ENCODE results near the gene DNAJC10.
"Not testable (repeated sequence)": the region's sequence is repeated elsewhere in the genome, so short reads cannot be mapped to it uniquely, and the experiment has no call there.

Gene DNAJC10

DNA sequence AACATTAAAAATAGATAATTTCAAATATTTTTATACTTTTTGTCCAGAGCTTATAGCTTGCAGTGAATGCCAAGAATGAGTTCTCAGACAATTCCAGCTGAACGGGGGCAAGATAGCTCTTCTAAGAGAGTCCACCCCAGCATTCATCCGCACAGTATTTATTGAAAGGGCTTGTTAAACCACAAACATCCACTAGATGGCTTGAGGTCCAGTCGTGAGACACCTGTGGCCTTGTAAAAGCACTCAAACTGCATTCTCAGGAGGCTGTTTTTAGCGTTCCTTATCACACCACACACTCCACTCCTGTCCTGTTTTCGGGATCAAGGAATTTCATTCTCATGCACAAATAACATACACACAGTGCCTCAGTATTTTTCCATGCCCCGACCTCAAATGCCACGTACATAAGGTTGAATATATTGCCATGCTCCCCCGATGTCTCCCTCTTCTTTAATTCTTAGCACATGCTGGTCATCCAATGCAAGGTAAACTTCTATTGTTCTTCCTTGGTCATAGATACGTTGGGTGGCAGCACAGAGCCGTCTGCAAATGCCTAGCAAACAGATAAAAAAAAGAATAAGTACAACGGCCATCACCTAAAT, 47.4 kb downstream of the DNAJC10 start:
- TF ChIP-seq EZH2phosphoT487 (IDR thresholded peaks at IDR 0.05; ENCODE audit: low read length) (no peak), CTCF (IDR thresholded peaks at IDR 0.05; ENCODE audit: low read length) (peak; percentile 45)
- peaks cover 6% of the 10 kb centered on the region for H3K79me2 ChIP-seq (ENCODE audit: low read length)
- no peak overlapping the region for H3K4me3 ChIP-seq (ENCODE audit: low read length)
- no peaks in the 10 kb centered on the region for H3K4me1 ChIP-seq (ENCODE audit: low read length)
- DNase-seq = peak; percentile 71
- H3K36me3 ChIP-seq (replicated peaks; ENCODE audit: insufficient read depth, low read length) = peaks cover 28% of the 10 kb centered on the region
- H3K27ac ChIP-seq (ENCODE audit: low read length) = no peak overlapping the region
- no peaks in the 10 kb centered on the region for H3K9me2 ChIP-seq (replicated peaks; ENCODE audit: insufficient read depth, low read length)
- no peaks in the 10 kb centered on the region for H3K27me3 ChIP-seq (replicated peaks; ENCODE audit: insufficient read depth, low read length)
- no peak overlapping the region for H3K9ac ChIP-seq (ENCODE audit: low read length)
- H3F3A ChIP-seq (ENCODE audit: insufficient read depth, low read length) = peaks cover 1% of the 10 kb centered on the region; the same call in 1 of the 2 replicates
- H2AFZ ChIP-seq (ENCODE audit: low read length) = no peak overlapping the region
- H4K20me1 ChIP-seq (ENCODE audit: insufficient read depth, low read length) = no peaks in the 10 kb centered on the region; the same call in 1 of the 2 replicates
- no peak overlapping the region for H3K4me2 ChIP-seq (ENCODE audit: low read depth, low read length)
- no peaks in the 10 kb centered on the region for H3K9me3 ChIP-seq (replicated peaks; ENCODE audit: insufficient read depth, low read length)

GRCh38 chr2:182766626-182767025, 50.6 kb downstream of the DNAJC10 start:
- H3K36me3 ChIP-seq (replicated peaks; ENCODE audit: insufficient read depth, low read length) = peaks cover 11% of the 10 kb centered on the region; the same call in 1 of the 2 replicates
- TF ChIP-seq CTCF (IDR thresholded peaks at IDR 0.05; ENCODE audit: low read length) = no peak
- no peak for TF ChIP-seq EZH2 (optimal IDR thresholded peaks at IDR 0.05; ENCODE audit: low read depth, low read length)
- no peak for TF ChIP-seq EZH2phosphoT487 (IDR thresholded peaks at IDR 0.05; ENCODE audit: low read length)

DNA sequence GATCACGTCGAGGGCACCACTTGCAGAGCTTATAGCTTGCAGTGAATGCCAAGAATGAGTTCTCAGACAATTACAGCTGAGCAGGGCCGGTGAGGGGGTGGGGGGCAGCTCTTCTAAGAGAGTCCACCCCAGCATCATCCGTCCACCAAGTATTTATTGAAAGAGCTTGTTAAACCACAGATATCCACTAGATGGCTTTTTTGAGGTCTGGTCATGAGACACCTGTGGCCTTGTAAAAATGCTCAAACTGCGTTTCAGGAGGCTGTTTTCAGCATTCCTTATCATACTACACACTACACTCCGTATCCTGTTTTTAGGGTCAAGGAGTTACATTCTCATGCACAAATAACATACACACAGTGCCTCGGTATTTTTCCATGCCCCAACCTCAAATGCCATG, 51.5 kb downstream of the DNAJC10 start:
- Histone ChIP-seq H3K9ac (ENCODE audit: low read length) (no peak overlapping the region), H3K9me3 (replicated peaks; ENCODE audit: insufficient read depth, low read length) (no peaks in the 10 kb centered on the region), H4K20me1 (ENCODE audit: insufficient read depth, low read length) (no peaks in the 10 kb centered on the region; the same call in 1 of the 2 replicates), H2AFZ (ENCODE audit: low read length) (no peak overlapping the region), H3K36me3 (replicated peaks; ENCODE audit: insufficient read depth, low read length) (peaks cover 11% of the 10 kb centered on the region; the same call in 1 of the 2 replicates), H3K79me2 (ENCODE audit: low read length) (peaks cover 17% of the 10 kb centered on the region), H3K4me1 (ENCODE audit: low read length) (no peaks in the 10 kb centered on the region), H3K27me3 (replicated peaks; ENCODE audit: insufficient read depth, low read length) (no peaks in the 10 kb centered on the region), H3K9me2 (replicated peaks; ENCODE audit: insufficient read depth, low read length) (no peaks in the 10 kb centered on the region), H3F3A (ENCODE audit: insufficient read depth, low read length) (no peaks in the 10 kb centered on the region), H3K27ac (ENCODE audit: low read length) (no peak overlapping the region), H3K4me2 (ENCODE audit: low read depth, low read length) (no peak overlapping the region), H3K4me3 (ENCODE audit: low read length) (no peak overlapping the region)
- peak; percentile 18 for DNase-seq
- TF ChIP-seq CTCF (IDR thresholded peaks at IDR 0.05; ENCODE audit: low read length) (peak; percentile 38), EZH2phosphoT487 (IDR thresholded peaks at IDR 0.05; ENCODE audit: low read length) (no peak)

More at GRCh38 chr2:182766626-182767025, 50.6 kb downstream of the DNAJC10 start:
- H3K9ac ChIP-seq (ENCODE audit: low read length) = no peak overlapping the region
- no peaks in the 10 kb centered on the region for H3K27me3 ChIP-seq (replicated peaks; ENCODE audit: insufficient read depth, low read length)
- no peak overlapping the region for H3K4me2 ChIP-seq (ENCODE audit: low read depth, low read length)
- H3K27ac ChIP-seq (ENCODE audit: low read length) = no peak overlapping the region
- no peaks in the 10 kb centered on the region; the same call in 1 of the 2 replicates for H4K20me1 ChIP-seq (ENCODE audit: insufficient read depth, low read length)
- H3K4me3 ChIP-seq (ENCODE audit: low read length) = no peak overlapping the region
- H3F3A ChIP-seq (ENCODE audit: insufficient read depth, low read length) = no peaks in the 10 kb centered on the region
- H2AFZ ChIP-seq (ENCODE audit: low read length) = no peak overlapping the region
- H3K4me1 ChIP-seq (ENCODE audit: low read length) = no peaks in the 10 kb centered on the region
- peaks cover 11% of the 10 kb centered on the region for H3K79me2 ChIP-seq (ENCODE audit: low read length)
- H3K9me2 ChIP-seq (replicated peaks; ENCODE audit: insufficient read depth, low read length) = no peaks in the 10 kb centered on the region
- no peak for DNase-seq
- no peaks in the 10 kb centered on the region for H3K9me3 ChIP-seq (replicated peaks; ENCODE audit: insufficient read depth, low read length)

DNA sequence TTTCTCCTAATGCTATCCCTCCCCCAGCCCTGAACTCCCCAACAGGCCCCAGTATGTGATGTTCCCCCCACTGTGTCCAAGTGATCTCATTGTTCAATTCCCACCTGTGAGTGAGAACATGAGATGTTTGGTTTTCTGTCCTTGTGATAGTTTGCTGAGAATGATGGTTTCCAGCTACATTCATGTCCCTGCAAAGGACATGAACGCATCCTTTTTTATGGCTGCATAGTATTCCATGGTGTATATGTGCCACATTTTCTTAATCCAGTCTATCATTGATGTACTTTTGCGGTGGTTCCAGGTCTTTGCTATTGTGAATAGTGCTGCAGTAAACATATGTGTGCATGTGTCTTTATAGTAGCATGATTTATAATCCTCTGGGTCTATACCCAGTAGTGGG, 52.9 kb downstream of the DNAJC10 start:
- H2AFZ ChIP-seq (ENCODE audit: low read length); H3K27ac ChIP-seq (ENCODE audit: low read length); H3K9me3 ChIP-seq (replicated peaks; ENCODE audit: insufficient read depth, low read length); H3K4me3 ChIP-seq (ENCODE audit: low read length); H3K4me1 ChIP-seq (ENCODE audit: low read length); H3K9me2 ChIP-seq (replicated peaks; ENCODE audit: insufficient read depth, low read length); H3K9ac ChIP-seq (ENCODE audit: low read length); H3F3A ChIP-seq (ENCODE audit: insufficient read depth, low read length); H4K20me1 ChIP-seq (ENCODE audit: insufficient read depth, low read length); H3K4me2 ChIP-seq (ENCODE audit: low read depth, low read length); H3K27me3 ChIP-seq (replicated peaks; ENCODE audit: insufficient read depth, low read length); DNase-seq: not testable (repeated sequence)
- Histone ChIP-seq H3K36me3 (replicated peaks; ENCODE audit: insufficient read depth, low read length) (peaks cover 11% of the 10 kb centered on the region; the same call in 1 of the 2 replicates), H3K79me2 (ENCODE audit: low read length) (peaks cover 17% of the 10 kb centered on the region)
